H9 (cell line): ENCODE measurements around the gene FREM2. TPM values are rescaled to one million over a fixed set of nuclear protein-coding genes. Genes with fewer than 3 reads are reported as not detected.

Experiments
- DNase-seq: peaks from one replicate; pipeline ENCODE4 v3.0.0-alpha.2; 2017
- H2AFZ ChIP-seq: one replicate; pipeline ENCODE4 v1.6.1; 2013; ENCODE audit warnings: mild to moderate bottlenecking, low read length, control low read depth, moderate library complexity
- H2AK5ac ChIP-seq: 2 replicates; pipeline ENCODE4 v1.6.1; 2013; ENCODE audit warnings: low read length, control low read depth, mixed read lengths; ENCODE audit not compliant: insufficient read length
- H2BK120ac ChIP-seq: one replicate; pipeline ENCODE4 v1.6.1; 2013; ENCODE audit warnings: low read depth, mild to moderate bottlenecking, low read length, control low read depth, inconsistent platforms; ENCODE audit not compliant: poor library complexity, severe bottlenecking
- H2BK12ac ChIP-seq: 2 replicates; pipeline ENCODE4 v1.6.1; 2013; ENCODE audit warnings: low read length, control low read depth, mixed read lengths, low read depth; ENCODE audit not compliant: insufficient read length
- H2BK15ac ChIP-seq: 2 replicates; pipeline ENCODE4 v1.6.1; 2013; ENCODE audit warnings: low read depth, low read length, control low read depth
- H2BK20ac ChIP-seq: one replicate; pipeline ENCODE4 v1.6.1; 2013; ENCODE audit warnings: low read depth, mild to moderate bottlenecking, low read length, control low read depth, inconsistent platforms; ENCODE audit not compliant: poor library complexity, severe bottlenecking
- H2BK5ac ChIP-seq: 2 replicates; pipeline ENCODE4 v1.6.1; 2013; ENCODE audit warnings: low read length, control low read depth, mixed read lengths; ENCODE audit not compliant: insufficient read length
- H3K14ac ChIP-seq: 2 replicates; pipeline ENCODE4 v1.6.1; 2013; ENCODE audit warnings: low read length, control low read depth; ENCODE audit not compliant: insufficient read depth
- H3K18ac ChIP-seq: 2 replicates; pipeline ENCODE4 v1.6.1; 2013; ENCODE audit warnings: low read depth, mild to moderate bottlenecking, mixed read lengths, low read length, control low read depth; ENCODE audit not compliant: insufficient read length
- H3K23ac ChIP-seq: 2 replicates; pipeline ENCODE4 v1.6.1; 2013; ENCODE audit warnings: low read length, control low read depth, mixed read lengths, low read depth; ENCODE audit not compliant: insufficient read length
- H3K23me2 ChIP-seq: 2 replicates; pipeline ENCODE4 v1.6.1; 2013; ENCODE audit warnings: low read depth, mild to moderate bottlenecking, mixed read lengths, low read length, control low read depth; ENCODE audit not compliant: insufficient read length, poor library complexity, severe bottlenecking
- H3K27ac ChIP-seq: 2 replicates; pipeline ENCODE4 v1.5.1; 2013; ENCODE audit warnings: low read length, control low read depth, mixed read lengths, low read depth; ENCODE audit not compliant: insufficient read length
- H3K27me3 ChIP-seq: 2 replicates; pipeline ENCODE4 v1.6.1; 2013; ENCODE audit warnings: low read length, control low read depth, inconsistent platforms; ENCODE audit not compliant: insufficient read depth
- H3K4ac ChIP-seq: 2 replicates; pipeline ENCODE4 v1.6.1; 2013; ENCODE audit warnings: low read depth, mild to moderate bottlenecking, control low read depth, inconsistent platforms, low read length, moderate library complexity
- H3K4me1 ChIP-seq: 2 replicates; pipeline ENCODE4 v1.6.1; 2013; ENCODE audit warnings: low read length, control low read depth, inconsistent platforms; ENCODE audit not compliant: insufficient read depth
- H3K4me2 ChIP-seq: 2 replicates; pipeline ENCODE4 v1.6.1; 2013; ENCODE audit warnings: low read length, control low read depth, mixed read lengths; ENCODE audit not compliant: insufficient read length, insufficient read depth
- H3K56ac ChIP-seq: 2 replicates; pipeline ENCODE4 v1.6.1; 2013; ENCODE audit warnings: low read depth, mild to moderate bottlenecking, mixed read lengths, low read length, control low read depth; ENCODE audit not compliant: insufficient read length
- H3K79me1 ChIP-seq: 2 replicates; pipeline ENCODE4 v1.6.1; 2013; ENCODE audit warnings: low read depth, mild to moderate bottlenecking, moderate library complexity, low read length, control low read depth, inconsistent platforms; ENCODE audit not compliant: insufficient read depth, poor library complexity, severe bottlenecking
- H3K79me2 ChIP-seq: 2 replicates; pipeline ENCODE4 v1.6.1; 2013; ENCODE audit warnings: low read length, control low read depth, inconsistent platforms; ENCODE audit not compliant: insufficient read depth
- H3K9ac ChIP-seq: 2 replicates; pipeline ENCODE4 v1.6.1; 2013; ENCODE audit warnings: low read length, control low read depth, mixed read lengths; ENCODE audit not compliant: insufficient read length; ENCODE audit errors: extremely low read depth
- H3K9me3 ChIP-seq: one replicate; pipeline ENCODE4 v1.6.1; 2013; ENCODE audit warnings: low read depth, low read length, inconsistent platforms; ENCODE audit not compliant: control insufficient read depth
- H3T11ph ChIP-seq: one replicate; pipeline ENCODE4 v1.6.1; 2013; ENCODE audit warnings: mild to moderate bottlenecking, low read length, control low read depth, inconsistent platforms
- H4K20me1 ChIP-seq: one replicate; pipeline ENCODE4 v1.6.1; 2013; ENCODE audit not compliant: control insufficient read depth, insufficient read length, insufficient read depth
- H4K5ac ChIP-seq: 2 replicates; pipeline ENCODE4 v1.6.1; 2013; ENCODE audit warnings: low read depth, mild to moderate bottlenecking, mixed read lengths, low read length, control low read depth; ENCODE audit not compliant: insufficient read length
- H4K8ac ChIP-seq: replicated peaks from 2 replicates; pipeline ENCODE4 v1.6.1; 2013; ENCODE audit warnings: low read length, control low read depth, mixed read lengths, low read depth; ENCODE audit not compliant: insufficient read length
- H4K91ac ChIP-seq: 2 replicates; pipeline ENCODE4 v1.6.1; 2013; ENCODE audit warnings: low read depth, mild to moderate bottlenecking, moderate library complexity, mixed read lengths, low read length, control low read depth; ENCODE audit not compliant: insufficient read length
- H3K27ac Mint-ChIP-seq, 3 experiments: 2 replicates in 2 of 3; 3 replicates in 1 of 3; pipeline ENCODE4 v1.8.0; 2020 to 2021; ENCODE audit warnings: mixed read lengths in 3 of 3, mild to moderate bottlenecking in 1 of 3, moderate library complexity in 1 of 3
- H3K27me3 Mint-ChIP-seq: 2 replicates; pipeline ENCODE4 v1.8.0; 2021; ENCODE audit warnings: low read depth, mild to moderate bottlenecking, moderate library complexity, mixed read lengths
- H3K36me3 Mint-ChIP-seq, 3 experiments: 2 replicates in 2 of 3; 3 replicates in 1 of 3; pipeline ENCODE4 v1.8.0; 2020 to 2021; ENCODE audit warnings: low read depth in 3 of 3, mixed read lengths in 3 of 3; ENCODE audit not compliant: insufficient read depth in 1 of 3
- H3K4me1 Mint-ChIP-seq, 2 experiments: 2 replicates each; pipeline ENCODE4 v1.8.0; 2020; ENCODE audit warnings: mixed read lengths in 2 of 2
- H3K4me3 Mint-ChIP-seq, 2 experiments: 2 replicates in 1 of 2; 3 replicates in 1 of 2; pipeline ENCODE4 v1.8.0; 2020 to 2021; ENCODE audit warnings: mild to moderate bottlenecking in 2 of 2, mixed read lengths in 2 of 2, moderate library complexity in 1 of 2
- H3K9me3 Mint-ChIP-seq, 2 experiments: 2 replicates in 1 of 2; 3 replicates in 1 of 2; pipeline ENCODE4 v1.8.0; 2020; ENCODE audit warnings: mild to moderate bottlenecking in 2 of 2, mixed read lengths in 2 of 2, moderate library complexity in 1 of 2
- WGBS: extraction: QIAGEN DNeasy Blood & Tissue Kit; methylation state at CpG from one replicate; pipeline ENCODE4 v1.1.7; 2013; ENCODE audit warnings: missing lambda C conversion rate, low lambda C conversion rate, mixed read lengths; ENCODE audit not compliant: insufficient read length; ENCODE audit errors: extremely low coverage; 5-methylcytosine and 5-hydroxymethylcytosine counted together
- total RNA-seq: library from RNA; stranded (reverse); gene quantifications from 2 replicates; pipeline ENCODE4 v1.2.1, GENCODE V29; 2021
- TF ChIP-seq, protein P1 (sequence below): fragments of 200-600 bp; sonication (generic); conservative IDR thresholded peaks from 3 replicates; pipeline ENCODE4 v1.8.0; 2021; ENCODE audit warnings: antibody characterized with exemption, mild to moderate bottlenecking

Gene FREM2
- total RNA-seq, 1 experiment from 2014 or later = 16.0 TPM

DNA sequence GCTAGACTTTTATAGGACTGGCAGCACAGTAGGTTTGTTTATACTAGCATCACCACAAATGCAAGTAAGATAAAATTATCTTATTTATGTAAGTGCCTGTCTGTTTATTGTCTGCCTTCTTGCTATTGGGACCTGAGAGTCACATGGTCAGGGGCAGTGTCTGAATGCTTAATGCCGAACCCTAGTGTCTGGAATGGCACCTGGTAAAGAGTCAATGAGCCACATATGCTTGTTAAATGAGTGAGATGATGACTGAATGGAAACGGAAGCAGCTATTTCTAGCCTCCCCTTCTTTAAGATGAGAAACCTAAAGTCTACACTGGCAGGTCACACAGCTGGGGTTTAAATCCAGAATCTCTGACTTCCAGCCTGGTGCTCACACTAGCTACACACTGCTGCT, 211.6 kb downstream of the FREM2 start:
- no peaks in the 10 kb centered on the region for H3K4me1 ChIP-seq
- H3K14ac ChIP-seq = no peak overlapping the region
- H3K27me3 Mint-ChIP-seq = no peaks in the 10 kb centered on the region; the same call in 1 of the 2 replicates
- no peak overlapping the region for H2BK15ac ChIP-seq
- no peak overlapping the region for H2BK120ac ChIP-seq
- no peaks in the 10 kb centered on the region for H3K79me1 ChIP-seq
- no peak for DNase-seq
- no peak overlapping the region for H2BK12ac ChIP-seq
- H2AK5ac ChIP-seq = no peak overlapping the region
- no peak overlapping the region for H2AFZ ChIP-seq
- no peak overlapping the region for H3K18ac ChIP-seq
- no peak overlapping the region for H3K4ac ChIP-seq
- no peak overlapping the region for H2BK5ac ChIP-seq
- H3K4me1 Mint-ChIP-seq = peaks cover 2 to 11% of the 10 kb centered on the region in 2 experiments
- no peak overlapping the region for H4K8ac ChIP-seq
- no peaks in the 10 kb centered on the region for H3K27me3 ChIP-seq
- H3K9me3 ChIP-seq = no peaks in the 10 kb centered on the region
- H3K9ac ChIP-seq = no peak overlapping the region
- no peaks in the 10 kb centered on the region for H3K23me2 ChIP-seq
- no peak overlapping the region for H3K23ac ChIP-seq
- TF ChIP-seq, protein P1, sequence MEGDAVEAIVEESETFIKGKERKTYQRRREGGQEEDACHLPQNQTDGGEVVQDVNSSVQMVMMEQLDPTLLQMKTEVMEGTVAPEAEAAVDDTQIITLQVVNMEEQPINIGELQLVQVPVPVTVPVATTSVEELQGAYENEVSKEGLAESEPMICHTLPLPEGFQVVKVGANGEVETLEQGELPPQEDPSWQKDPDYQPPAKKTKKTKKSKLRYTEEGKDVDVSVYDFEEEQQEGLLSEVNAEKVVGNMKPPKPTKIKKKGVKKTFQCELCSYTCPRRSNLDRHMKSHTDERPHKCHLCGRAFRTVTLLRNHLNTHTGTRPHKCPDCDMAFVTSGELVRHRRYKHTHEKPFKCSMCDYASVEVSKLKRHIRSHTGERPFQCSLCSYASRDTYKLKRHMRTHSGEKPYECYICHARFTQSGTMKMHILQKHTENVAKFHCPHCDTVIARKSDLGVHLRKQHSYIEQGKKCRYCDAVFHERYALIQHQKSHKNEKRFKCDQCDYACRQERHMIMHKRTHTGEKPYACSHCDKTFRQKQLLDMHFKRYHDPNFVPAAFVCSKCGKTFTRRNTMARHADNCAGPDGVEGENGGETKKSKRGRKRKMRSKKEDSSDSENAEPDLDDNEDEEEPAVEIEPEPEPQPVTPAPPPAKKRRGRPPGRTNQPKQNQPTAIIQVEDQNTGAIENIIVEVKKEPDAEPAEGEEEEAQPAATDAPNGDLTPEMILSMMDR = no peak
- no peak overlapping the region for H3T11ph ChIP-seq
- no peak overlapping the region for H4K5ac ChIP-seq
- H3K9me3 Mint-ChIP-seq = peaks cover 10% of the 10 kb centered on the region in 2 experiments
- H3K79me2 ChIP-seq = no peaks in the 10 kb centered on the region
- H4K91ac ChIP-seq = no peak overlapping the region
- H3K27ac Mint-ChIP-seq = no peak overlapping the region
- no peak overlapping the region for H3K56ac ChIP-seq
- no peaks in the 10 kb centered on the region for H4K20me1 ChIP-seq
- H3K36me3 Mint-ChIP-seq = peaks cover 0 to 8% (median 0%) of the 10 kb centered on the region in 3 experiments; a peak in 2 of 7 replicates
- no peak overlapping the region for H3K4me3 Mint-ChIP-seq
- no peak overlapping the region for H3K4me2 ChIP-seq
- WGBS = no CpG with 5 or more reads among the region's 2 CpGs
- H3K27ac ChIP-seq = no peak overlapping the region
- no peak overlapping the region for H2BK20ac ChIP-seq
